ENCODE results near the gene LEF1.

GRCh38 chr4:108139089-108139488 lies 29.6 kb downstream of the LEF1 start:
- TF ChIP-seq PATZ1 (CRISPR knock-in tag; IDR thresholded peaks at IDR 0.05; ENCODE audit: borderline replicate concordance) (no peak), ZNF70 (CRISPR knock-in tag; IDR thresholded peaks at IDR 0.05) (no peak)

Data from SK-N-SH treated with all-trans-retinoic acid at 6 μM for 48 hours (cell line).